Mesothelial cell of epicardium (in vitro differentiated cells): ENCODE results near the gene CLOCK. TPM values are rescaled to one million over a fixed set of nuclear protein-coding genes. Genes with fewer than 3 reads are reported as not detected.

Experiments
- DNase-seq, 2 experiments: peaks; one replicate each; pipeline ENCODE4 v3.0.0; 2021; ENCODE audit warnings: low spot score in 2 of 2; ENCODE audit not compliant: unreplicated experiment in 2 of 2
- H3K27ac Mint-ChIP-seq: 2 replicates; pipeline ENCODE4 v1.8.0; 2021; ENCODE audit warnings: mixed read lengths
- H3K27me3 Mint-ChIP-seq: 2 replicates; pipeline ENCODE4 v1.8.0; 2021; ENCODE audit warnings: low read depth, mixed read lengths
- H3K36me3 Mint-ChIP-seq: 2 replicates; pipeline ENCODE4 v1.8.0; 2021; ENCODE audit warnings: mixed read lengths
- H3K4me1 Mint-ChIP-seq: 2 replicates; pipeline ENCODE4 v1.8.0; 2021; ENCODE audit warnings: mixed read lengths
- H3K4me3 Mint-ChIP-seq: 2 replicates; pipeline ENCODE4 v1.8.0; 2021; ENCODE audit warnings: mild to moderate bottlenecking, moderate library complexity, mixed read lengths
- H3K9me3 Mint-ChIP-seq: 2 replicates; pipeline ENCODE4 v1.8.0; 2021; ENCODE audit warnings: mixed read lengths
- CTCF ChIP-seq: fragments of 200-600 bp; sonication (generic); IDR thresholded peaks from one replicate; pipeline ENCODE4 v1.5.0; 2021; ENCODE audit warnings: antibody characterized with exemption; ENCODE audit not compliant: unreplicated experiment
- total RNA-seq: library from RNA; stranded (reverse); gene quantifications from 3 replicates; pipeline ENCODE4 v1.2.1, GENCODE V29; 2021

The CLOCK gene
- total RNA-seq, 1 donor from 2014 or later: 19.8 TPM

- Mint-ChIP-seq H3K4me3 (no peak overlapping the region), H3K27me3 (peaks cover 2% of the 10 kb centered on the region), H3K4me1 (peaks cover 25% of the 10 kb centered on the region), H3K9me3 (no peaks in the 10 kb centered on the region), H3K27ac (no peak overlapping the region), H3K36me3 (no peaks in the 10 kb centered on the region)
- TF ChIP-seq CTCF: no peak
- no peak for DNase-seq
Measured at GRCh38 chr4:55393461-55394320, 153.0 kb downstream of the CLOCK start.

- H3K9me3 Mint-ChIP-seq: no peaks in the 10 kb centered on the region
- TF ChIP-seq CTCF: no peak
- no peak overlapping the region for H3K27ac Mint-ChIP-seq
- no peak for DNase-seq
- H3K36me3 Mint-ChIP-seq: no peaks in the 10 kb centered on the region
- H3K4me1 Mint-ChIP-seq: peaks cover 4% of the 10 kb centered on the region
- H3K4me3 Mint-ChIP-seq: no peak overlapping the region
- no peaks in the 10 kb centered on the region for H3K27me3 Mint-ChIP-seq
Measured at GRCh38 chr4:55386840-55387239, 159.9 kb downstream of the CLOCK start.

GRCh38 chr4:55386073-55386472 is 160.6 kb downstream of the CLOCK start:
- Mint-ChIP-seq H3K4me1 (peaks cover 4% of the 10 kb centered on the region), H3K27me3 (no peaks in the 10 kb centered on the region), H3K4me3 (no peak overlapping the region), H3K36me3 (no peaks in the 10 kb centered on the region), H3K9me3 (no peaks in the 10 kb centered on the region), H3K27ac (no peak overlapping the region)
- DNase-seq: no peak
- TF ChIP-seq CTCF: no peak

- H3K36me3 Mint-ChIP-seq: no peaks in the 10 kb centered on the region
- no peak for TF ChIP-seq CTCF
- DNase-seq: no peak
- H3K9me3 Mint-ChIP-seq: no peaks in the 10 kb centered on the region
- no peak overlapping the region for H3K27ac Mint-ChIP-seq
- H3K4me1 Mint-ChIP-seq: peaks cover 4% of the 10 kb centered on the region
- no peak overlapping the region for H3K4me3 Mint-ChIP-seq
- H3K27me3 Mint-ChIP-seq: no peaks in the 10 kb centered on the region
Measured at GRCh38 chr4:55385201-55385649, 161.5 kb downstream of the CLOCK start.

GRCh38 chr4:55382488-55383003 is 164.2 kb downstream of the CLOCK start:
- Mint-ChIP-seq H3K36me3 (no peaks in the 10 kb centered on the region), H3K27ac (no peak overlapping the region), H3K27me3 (no peaks in the 10 kb centered on the region), H3K4me1 (peaks cover 4% of the 10 kb centered on the region), H3K4me3 (no peak overlapping the region), H3K9me3 (no peaks in the 10 kb centered on the region)
- TF ChIP-seq CTCF: no peak
- DNase-seq: no peak
